PC-9 (cell line): Measurements from ENCODE around the gene GGNBP2.
"Not testable (repeated sequence)": the region's sequence is repeated elsewhere in the genome, so short reads cannot be mapped to it uniquely, and the experiment has no call there.

Experiments
- CTCF ChIP-seq: fragments of 200-600 bp; sonication (generic); conservative IDR thresholded peaks from 2 replicates; pipeline ENCODE4 v1.6.1; 2017; ENCODE audit warnings: mixed run types, antibody characterized with exemption, mild to moderate bottlenecking, moderate library complexity
- EZH2 ChIP-seq: fragments of 200-600 bp; sonication (generic); IDR thresholded peaks from 2 replicates; pipeline ENCODE4 v1.8.0; 2017; ENCODE audit warnings: antibody characterized with exemption, low read depth

GRCh38 chr17:36508439-36508838, 36.3 kb upstream of the GGNBP2 start:
- TF ChIP-seq CTCF, EZH2: not testable (repeated sequence)
